Spleen (tissue), 13 donors: ENCODE measurements around the gene GPC3. TPM values are rescaled to one million over a fixed set of nuclear protein-coding genes. Genes with fewer than 3 reads are reported as not detected.

Experiments
- DNase-seq: peaks from one replicate; pipeline ENCODE4 v3.0.0-alpha.2; 2020
- H3K27ac ChIP-seq, 8 donors: fragments of 200-600 bp; sonication (generic) in 7 of 8; 1 replicate in 4 of 8; 2 replicates in 4 of 8; pipeline versions ENCODE4 v1.5.0 to v1.8.0; 2016 to 2021; ENCODE audit warnings: inconsistent platforms in 4 of 8, mild to moderate bottlenecking in 4 of 8, moderate library complexity in 1 of 8
- H3K27me3 ChIP-seq, 7 donors: fragments of 200-600 bp; sonication (generic) in 6 of 7; replicated peaks in 1 of 7; 1 replicate in 4 of 7; 2 replicates in 3 of 7; pipeline versions ENCODE4 v1.5.0 to v1.8.0; 2016 to 2021; ENCODE audit warnings: inconsistent platforms in 3 of 7, mild to moderate bottlenecking in 1 of 7
- H3K36me3 ChIP-seq, 6 donors: fragments of 200-600 bp; sonication (generic) in 5 of 6; 1 replicate in 4 of 6; 2 replicates in 2 of 6; pipeline versions ENCODE4 v1.5.0 to v1.8.0; 2016 to 2021; ENCODE audit warnings: inconsistent platforms in 2 of 6
- H3K4me1 ChIP-seq, 6 donors: fragments of 200-600 bp; sonication (generic) in 5 of 6; 1 replicate in 3 of 6; 2 replicates in 3 of 6; pipeline versions ENCODE4 v1.5.0 to v1.8.0; 2016 to 2021; ENCODE audit warnings: inconsistent platforms in 3 of 6
- H3K4me3 ChIP-seq, 8 donors: fragments of 200-600 bp; sonication (generic) in 7 of 8; 1 replicate in 4 of 8; 2 replicates in 4 of 8; pipeline versions ENCODE4 v1.5.0 to v1.8.0; 2016 to 2021; ENCODE audit warnings: inconsistent platforms in 4 of 8, mild to moderate bottlenecking in 4 of 8, moderate library complexity in 2 of 8
- H3K9me3 ChIP-seq, 8 donors: fragments of 200-600 bp; sonication (generic) in 7 of 8; 1 replicate in 4 of 8; 2 replicates in 4 of 8; pipeline versions ENCODE4 v1.5.0 to v1.8.0; 2016 to 2021; ENCODE audit warnings: inconsistent platforms in 4 of 8
- CTCF ChIP-seq, 11 experiments: fragments of 200-600 bp in 7 of 11; fragments of 450-650 bp in 4 of 11; sonication (generic) in 4 of 11; IDR thresholded peaks in 8 of 11; conservative IDR thresholded peaks in 3 of 11; 1 replicate in 7 of 11; 2 replicates in 4 of 11; pipeline versions ENCODE4 v1.4.0 to v1.8.0; 2016 to 2021; ENCODE audit warnings: antibody characterized with exemption in 11 of 11, inconsistent platforms in 4 of 11, mild to moderate bottlenecking in 1 of 11
- POLR2A ChIP-seq, 3 donors: fragments of 450-650 bp; IDR thresholded peaks; one replicate each; pipeline ENCODE4 v1.5.1; 2017; ENCODE audit warnings: antibody characterized with exemption in 3 of 3, mild to moderate bottlenecking in 1 of 3
- POLR2AphosphoS5 ChIP-seq, 3 donors: sonication (generic); formaldehyde crosslinking; IDR thresholded peaks; one replicate each; pipeline ENCODE4 v1.5.1; 2017; ENCODE audit warnings: antibody characterized with exemption in 3 of 3
- WGBS, 5 donors: extraction: QIAGEN DNeasy Blood & Tissue Kit in 3 of 5; methylation state at CpG; one replicate each; pipeline versions ENCODE4 v1.1.5 to v1.1.7; 2013 to 2018; 5-methylcytosine and 5-hydroxymethylcytosine counted together
- intact Hi-C: fragments of 100-400 bp; cut with DNase I; formaldehyde crosslinking; loops from one replicate; pipeline ENCODE4 v1.15.0; 2023; ENCODE audit warnings: low total_unique reads
- long read RNA-seq, 2 donors: transcript quantifications; one replicate each; lab custom pipeline, GENCODE V29; 2026
- polyA plus RNA-seq, 3 donors: library from polyadenylated mRNA; stranded (reverse); fragments of 200-250 nt; gene quantifications; one replicate each; pipeline ENCODE4 v1.2.1, GENCODE V29; 2013
- total RNA-seq, 7 donors: library from RNA; depleted of rRNA in 3 of 7; stranded (reverse); fragments of >200 nt in 3 of 7; fragmentation: NEBNext Ultra II Directional in 4 of 7; extraction: Animal tissue kit (Norgen Biotek cat#: 25700) in 4 of 7; gene quantifications; one replicate each; pipeline versions ENCODE4 v1.1.0 to v1.2.1, GENCODE V29; 2016 to 2021
- donor health status: healthy with polysubstance abuse.
- donor health status: DM: no; HTN: no; CAD: no; lungs with moderate emphysema.
- donor health status: DM: no; HTN: no; CAD: no.
- donor health status: Bipolar disorder and iron deficiency.
- donor health status: healthy.
- donor health status: DM: no; HTN: no; CAD: no.
- donor health status: DM: yes; HTN: yes; CAD: no.

GPC3 gene
- total RNA-seq (1 to 10 TPM in 5 of 7 donors, under 1 TPM in 2; 0.85 to 3.3 (median 1.6) TPM), polyA plus RNA-seq (1 to 10 TPM in 2 of 3 donors, under 1 TPM in 1; 0.41 to 1.5 (median 1.5) TPM)
- long read RNA-seq, donor 1, transcript GPC3-201 (8 exons, 2,568 nt): major isoform, 18 of 59 reads
- long read RNA-seq, donor 1, partial matches to known transcripts: 40 of 59 reads
- long read RNA-seq, donor 1, other reads (novel, unspliced or antisense): 0 of 59 reads
- long read RNA-seq, donor 2, transcript GPC3-201 (8 exons, 2,568 nt): major isoform, 17 of 39 reads
- long read RNA-seq, donor 2, partial matches to known transcripts: 22 of 39 reads
- long read RNA-seq, donor 2, other reads (novel, unspliced or antisense): 0 of 39 reads

GRCh38 chrX:133985164-133985966, at the start of gene GPC3:
Gene GPC3 (minus strand): TSS chrX:133985594.
- Histone ChIP-seq H3K4me3 (peak within 1 kb of the TSS in 7 of 8 donors; percentile 23 to 66 (median 27)), H3K36me3 (no peaks in the 10 kb centered on the region), H3K9me3 (no peaks in the 10 kb centered on the region), H3K27ac (no peak within 1 kb of the TSS), H3K27me3 (peaks cover 0 to 56% (median 24%) of the 10 kb centered on the region in 7 donors), H3K4me1 (peaks cover 3 to 11% (median 5%) of the 10 kb centered on the region in 6 donors)
- intact Hi-C loops: no loop called here
- TF ChIP-seq CTCF (IDR thresholded peaks at IDR 0.05 in 8 of 11, conservative IDR thresholded peaks at IDR 0.05 in 3 of 11): no peak
- TF ChIP-seq POLR2A (IDR thresholded peaks at IDR 0.05): no peak
- no peak for TF ChIP-seq POLR2AphosphoS5 (IDR thresholded peaks at IDR 0.05)
- DNase-seq: peak; percentile 73
- WGBS, 5 donors: 3 to 62% (median 18%) methylated on average over 7 to 86 of the region's 90 CpGs

DNA sequence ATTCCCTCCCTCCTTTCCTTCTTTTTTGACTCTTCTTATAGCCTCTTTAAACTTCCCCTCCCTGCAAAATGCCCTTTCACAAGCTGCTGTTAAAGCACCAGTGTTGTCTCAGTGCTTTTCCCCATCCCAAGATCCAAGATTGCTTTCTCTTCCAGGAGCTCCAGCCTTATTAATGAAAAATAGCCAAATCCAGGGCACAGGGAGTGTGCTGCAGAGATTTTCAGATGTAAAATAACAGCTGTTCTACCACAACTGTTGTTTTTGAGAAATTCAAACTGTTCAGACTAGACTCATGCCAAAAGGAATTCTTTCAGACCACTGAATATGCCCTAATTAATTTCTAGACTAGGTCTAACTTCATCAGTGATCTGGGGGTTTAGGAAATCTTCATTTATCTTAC, 47.0 kb upstream of the GPC3 start:
- intact Hi-C loops: no loop called here
- H3K27ac ChIP-seq: no peak overlapping the region
- DNase-seq: no peak

GRCh38 chrX:134026565-134027311, 41.3 kb upstream of the GPC3 start:
- Histone ChIP-seq H3K36me3 (no peaks in the 10 kb centered on the region), H3K27ac (no peak overlapping the region), H3K4me3 (peak overlapping the region in 1 of 8 donors; percentile 37), H3K9me3 (no peaks in the 10 kb centered on the region), H3K4me1 (no peaks in the 10 kb centered on the region), H3K27me3 (no peaks in the 10 kb centered on the region)
- peak in 5 of 11 experiments; percentile 17 to 41 (median 28) for TF ChIP-seq CTCF (IDR thresholded peaks at IDR 0.05 in 8 of 11, conservative IDR thresholded peaks at IDR 0.05 in 3 of 11)
- no peak for TF ChIP-seq POLR2A (IDR thresholded peaks at IDR 0.05)
- 17 to 33% (median 29%) methylated on average over 15 of the region's 15 CpGs for WGBS, 5 donors
- DNase-seq: no peak
- intact Hi-C loops: no loop called here

More for the DNA sequence above, 47.0 kb upstream of the GPC3 start:
- Histone ChIP-seq H3K4me1 (no peaks in the 10 kb centered on the region), H3K4me3 (no peak overlapping the region), H3K9me3 (no peaks in the 10 kb centered on the region), H3K36me3 (no peaks in the 10 kb centered on the region), H3K27me3 (peaks cover 0 to 11% (median 0%) of the 10 kb centered on the region in 7 donors)
- no peak for TF ChIP-seq CTCF (IDR thresholded peaks at IDR 0.05 in 8 of 11, conservative IDR thresholded peaks at IDR 0.05 in 3 of 11)
- TF ChIP-seq POLR2A (IDR thresholded peaks at IDR 0.05): no peak
- no peak for TF ChIP-seq POLR2AphosphoS5 (IDR thresholded peaks at IDR 0.05)
